Loucy (cell line): ENCODE results near the gene ELMOD1.

Source experiments
- EZH2phosphoT487 ChIP-seq: fragments of 200-600 bp; IDR thresholded peaks from 2 replicates; pipeline ENCODE4 v1.6.1; 2018; ENCODE audit warnings: antibody characterized with exemption, mild to moderate bottlenecking, moderate library complexity, borderline replicate concordance
- TF ChIP-seq, protein P1 (sequence below): fragments of 200-600 bp; sonication (generic); conservative IDR thresholded peaks from 2 replicates; pipeline ENCODE4 v1.5.1; 2014; ENCODE audit warnings: mild to moderate bottlenecking, antibody characterized with exemption, low read length

DNA sequence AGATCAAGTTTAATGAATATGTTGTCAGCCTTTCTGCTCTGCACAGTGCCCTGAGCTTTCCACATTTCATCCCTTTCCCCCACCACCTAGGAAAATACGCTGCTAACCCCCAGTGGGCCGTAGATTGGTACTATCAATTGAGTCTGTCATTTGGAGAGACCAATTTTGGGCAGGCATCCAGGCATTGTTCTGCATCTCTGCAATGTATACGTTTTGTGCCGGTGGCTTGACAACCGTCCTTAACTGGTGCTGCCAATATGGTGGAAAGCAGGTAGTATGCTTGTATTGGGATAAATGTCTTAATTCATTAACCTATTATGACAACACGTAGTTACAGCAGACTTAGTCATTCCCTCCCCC, 1.3 kb downstream of the ELMOD1 start:
- TF ChIP-seq, protein P1, sequence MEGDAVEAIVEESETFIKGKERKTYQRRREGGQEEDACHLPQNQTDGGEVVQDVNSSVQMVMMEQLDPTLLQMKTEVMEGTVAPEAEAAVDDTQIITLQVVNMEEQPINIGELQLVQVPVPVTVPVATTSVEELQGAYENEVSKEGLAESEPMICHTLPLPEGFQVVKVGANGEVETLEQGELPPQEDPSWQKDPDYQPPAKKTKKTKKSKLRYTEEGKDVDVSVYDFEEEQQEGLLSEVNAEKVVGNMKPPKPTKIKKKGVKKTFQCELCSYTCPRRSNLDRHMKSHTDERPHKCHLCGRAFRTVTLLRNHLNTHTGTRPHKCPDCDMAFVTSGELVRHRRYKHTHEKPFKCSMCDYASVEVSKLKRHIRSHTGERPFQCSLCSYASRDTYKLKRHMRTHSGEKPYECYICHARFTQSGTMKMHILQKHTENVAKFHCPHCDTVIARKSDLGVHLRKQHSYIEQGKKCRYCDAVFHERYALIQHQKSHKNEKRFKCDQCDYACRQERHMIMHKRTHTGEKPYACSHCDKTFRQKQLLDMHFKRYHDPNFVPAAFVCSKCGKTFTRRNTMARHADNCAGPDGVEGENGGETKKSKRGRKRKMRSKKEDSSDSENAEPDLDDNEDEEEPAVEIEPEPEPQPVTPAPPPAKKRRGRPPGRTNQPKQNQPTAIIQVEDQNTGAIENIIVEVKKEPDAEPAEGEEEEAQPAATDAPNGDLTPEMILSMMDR = no peak
- no peak for TF ChIP-seq EZH2phosphoT487
